Measurements from ENCODE around the gene HOXB6. TPM values are rescaled to one million over a fixed set of nuclear protein-coding genes. Genes with fewer than 3 reads are reported as not detected.

HOXB6 gene
- total and polyA plus RNA-seq, 4 donors = 5.3 to 7.5 (median 5.7) TPM

DNA sequence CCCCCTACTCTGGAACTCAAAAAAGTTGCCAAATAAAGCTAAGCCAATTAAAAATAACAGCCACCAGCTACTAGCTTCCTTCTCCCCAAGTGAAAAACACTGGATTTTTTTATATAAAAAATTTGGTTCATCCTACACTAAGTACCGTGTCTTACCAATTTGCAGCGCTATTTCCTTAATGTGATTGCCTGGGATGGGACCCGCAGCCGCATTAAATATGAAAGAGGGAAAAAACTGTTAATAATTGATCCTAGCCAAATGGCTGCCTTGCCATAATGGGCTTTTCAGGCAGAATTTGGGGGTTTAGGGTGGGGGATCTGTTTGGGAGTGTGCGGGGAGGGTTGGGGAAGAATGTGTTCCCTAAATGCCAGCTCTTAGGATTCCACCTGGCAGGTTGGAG, 19.3 kb upstream of the HOXB6 start:
- no peak for ATAC-seq (ENCODE audit: insufficient read depth, low FRiP score)
- no peak overlapping the region for H3K9ac ChIP-seq (ENCODE audit: insufficient read depth in 1 of 2, low read length in 2 of 2)

DNA sequence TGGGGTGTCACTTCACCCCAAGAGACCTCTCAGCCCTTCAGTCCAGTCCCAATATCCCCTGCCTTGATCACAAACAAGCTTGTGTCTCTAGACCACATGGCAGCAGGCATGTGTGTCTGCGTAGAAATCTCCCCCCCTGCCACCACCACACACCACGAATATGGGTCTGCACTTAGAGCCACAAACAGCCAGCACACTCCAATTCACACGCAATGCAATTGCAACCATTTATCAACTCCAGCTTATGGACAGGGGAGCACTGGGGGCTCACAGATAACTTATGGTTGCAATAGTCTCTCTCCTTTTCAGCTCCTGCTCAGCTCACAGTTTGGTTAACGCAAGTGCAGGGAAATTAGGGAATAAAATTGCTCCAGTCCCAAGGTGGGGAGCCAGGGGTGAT, 18.8 kb upstream of the HOXB6 start:
- TF ChIP-seq, protein P1, sequence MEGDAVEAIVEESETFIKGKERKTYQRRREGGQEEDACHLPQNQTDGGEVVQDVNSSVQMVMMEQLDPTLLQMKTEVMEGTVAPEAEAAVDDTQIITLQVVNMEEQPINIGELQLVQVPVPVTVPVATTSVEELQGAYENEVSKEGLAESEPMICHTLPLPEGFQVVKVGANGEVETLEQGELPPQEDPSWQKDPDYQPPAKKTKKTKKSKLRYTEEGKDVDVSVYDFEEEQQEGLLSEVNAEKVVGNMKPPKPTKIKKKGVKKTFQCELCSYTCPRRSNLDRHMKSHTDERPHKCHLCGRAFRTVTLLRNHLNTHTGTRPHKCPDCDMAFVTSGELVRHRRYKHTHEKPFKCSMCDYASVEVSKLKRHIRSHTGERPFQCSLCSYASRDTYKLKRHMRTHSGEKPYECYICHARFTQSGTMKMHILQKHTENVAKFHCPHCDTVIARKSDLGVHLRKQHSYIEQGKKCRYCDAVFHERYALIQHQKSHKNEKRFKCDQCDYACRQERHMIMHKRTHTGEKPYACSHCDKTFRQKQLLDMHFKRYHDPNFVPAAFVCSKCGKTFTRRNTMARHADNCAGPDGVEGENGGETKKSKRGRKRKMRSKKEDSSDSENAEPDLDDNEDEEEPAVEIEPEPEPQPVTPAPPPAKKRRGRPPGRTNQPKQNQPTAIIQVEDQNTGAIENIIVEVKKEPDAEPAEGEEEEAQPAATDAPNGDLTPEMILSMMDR (IDR thresholded peaks at IDR 0.05; ENCODE audit: control extremely low read depth, extremely low read depth) = no peak
- H3K9ac ChIP-seq (ENCODE audit: insufficient read depth in 1 of 2, low read length in 2 of 2) = no peak overlapping the region
- WGBS, 2 donors = 27 to 67% methylated on average over 4 of the region's 4 CpGs
- ATAC-seq (ENCODE audit: insufficient read depth, low FRiP score) = no peak
- no peaks in the 10 kb centered on the region for H3K36me3 ChIP-seq (ENCODE audit: control insufficient read depth in 4 of 4, insufficient read depth in 4 of 4, low read length in 4 of 4)
- peaks cover 17 to 91% (median 82%) of the 10 kb centered on the region in 3 donors for H3K27me3 ChIP-seq (ENCODE audit: control insufficient read depth in 3 of 3, insufficient read depth in 3 of 3, low read length in 2 of 3)
- H3K4me3 ChIP-seq = no peak overlapping the region
- H3K9me3 ChIP-seq (ENCODE audit: control insufficient read depth in 4 of 4, insufficient read depth in 3 of 4, low read length in 3 of 4) = peaks cover 0 to 8% (median 0%) of the 10 kb centered on the region in 4 donors
- no peak overlapping the region for H3K27ac ChIP-seq (ENCODE audit: low read depth in 1 of 2, low read length in 1 of 2)
- no peak for DNase-seq
- peaks cover 0 to 26% (median 12%) of the 10 kb centered on the region in 5 donors for H3K4me1 ChIP-seq (ENCODE audit: control insufficient read depth in 5 of 5, insufficient read depth in 5 of 5, low read length in 5 of 5)

More for the DNA sequence above, 19.3 kb upstream of the HOXB6 start:
- Histone ChIP-seq H3K27ac (ENCODE audit: low read depth in 1 of 2, low read length in 1 of 2) (no peak overlapping the region), H3K36me3 (ENCODE audit: control insufficient read depth in 4 of 4, insufficient read depth in 4 of 4, low read length in 4 of 4) (no peaks in the 10 kb centered on the region), H3K4me3 (no peak overlapping the region), H3K27me3 (ENCODE audit: control insufficient read depth in 3 of 3, insufficient read depth in 3 of 3, low read length in 2 of 3) (peaks cover 19 to 91% (median 82%) of the 10 kb centered on the region in 3 donors), H3K9me3 (ENCODE audit: control insufficient read depth in 4 of 4, insufficient read depth in 3 of 4, low read length in 3 of 4) (peaks cover 0 to 8% (median 0%) of the 10 kb centered on the region in 4 donors), H3K4me1 (ENCODE audit: control insufficient read depth in 5 of 5, insufficient read depth in 5 of 5, low read length in 5 of 5) (peaks cover 0 to 21% (median 12%) of the 10 kb centered on the region in 5 donors)
- 35 to 55% methylated on average over 5 of the region's 5 CpGs for WGBS, 2 donors
- TF ChIP-seq, protein P1 (IDR thresholded peaks at IDR 0.05; ENCODE audit: control extremely low read depth, extremely low read depth) = no peak
- no peak for DNase-seq

DNA sequence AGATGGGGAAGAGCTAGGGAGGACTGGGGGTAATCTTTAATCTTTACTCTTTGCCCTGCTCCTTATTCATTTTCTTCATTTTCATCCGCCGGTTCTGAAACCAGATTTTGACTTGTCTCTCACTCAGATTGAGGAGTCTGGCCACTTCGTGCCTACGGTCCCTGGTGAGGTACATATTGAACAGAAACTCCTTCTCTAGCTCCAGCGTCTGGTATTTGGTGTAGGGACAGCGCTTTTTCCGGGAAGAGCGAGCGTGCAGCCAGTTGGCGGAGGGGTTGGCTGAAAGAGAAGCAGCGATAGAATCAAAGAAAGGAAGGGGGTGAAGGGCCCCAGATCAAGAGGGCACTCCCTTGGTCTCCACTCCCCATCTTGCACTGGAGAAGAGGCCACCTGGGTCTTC, 18.1 kb upstream of the HOXB6 start:
- no peak overlapping the region for H3K4me3 ChIP-seq
- H3K4me1 ChIP-seq (ENCODE audit: control insufficient read depth in 5 of 5, insufficient read depth in 5 of 5, low read length in 5 of 5) = peaks cover 0 to 26% (median 12%) of the 10 kb centered on the region in 5 donors
- H3K27ac ChIP-seq (ENCODE audit: low read depth in 1 of 2, low read length in 1 of 2) = no peak overlapping the region
- DNase-seq (no peak), ATAC-seq (ENCODE audit: insufficient read depth, low FRiP score) (no peak)
- 47 to 60% methylated on average over 11 of the region's 11 CpGs for WGBS, 2 donors
- H3K9ac ChIP-seq (ENCODE audit: insufficient read depth in 1 of 2, low read length in 2 of 2) = no peak overlapping the region
- H3K36me3 ChIP-seq (ENCODE audit: control insufficient read depth in 4 of 4, insufficient read depth in 4 of 4, low read length in 4 of 4) = no peaks in the 10 kb centered on the region
- TF ChIP-seq, protein P1 (IDR thresholded peaks at IDR 0.05; ENCODE audit: control extremely low read depth, extremely low read depth) = no peak
- H3K9me3 ChIP-seq (ENCODE audit: control insufficient read depth in 4 of 4, insufficient read depth in 3 of 4, low read length in 3 of 4) = peaks cover 0 to 8% (median 0%) of the 10 kb centered on the region in 4 donors
- peaks cover 17 to 89% (median 82%) of the 10 kb centered on the region in 3 donors for H3K27me3 ChIP-seq (ENCODE audit: control insufficient read depth in 3 of 3, insufficient read depth in 3 of 3, low read length in 2 of 3)
